HL-60 (cell line): Measurements from ENCODE around the gene TMOD2.

Experiments used
- GABPA ChIP-seq: IDR thresholded peaks from 2 replicates; pipeline ENCODE4 v1.6.1; 2012; ENCODE audit warnings: low read depth
- POLR2AphosphoS5 ChIP-seq: IDR thresholded peaks from 2 replicates; pipeline ENCODE4 v1.6.1; 2012; ENCODE audit warnings: low read depth
- REST ChIP-seq: IDR thresholded peaks from 2 replicates; pipeline ENCODE4 v1.6.1; 2012; ENCODE audit warnings: low read depth; ENCODE audit not compliant: insufficient replicate concordance
- SPI1 ChIP-seq: IDR thresholded peaks from 2 replicates; pipeline ENCODE4 v1.6.1; 2012; ENCODE audit warnings: low read depth, mild to moderate bottlenecking, borderline replicate concordance
- TF ChIP-seq, protein P1 (sequence below): IDR thresholded peaks from one replicate; pipeline ENCODE4 v1.5.1; 2011; ENCODE audit warnings: low read length, control low read depth, inconsistent platforms; ENCODE audit not compliant: insufficient read depth

GRCh38 chr15:51830276-51830806, 78.9 kb downstream of the TMOD2 start:
- TF ChIP-seq REST = no peak
- TF ChIP-seq, protein P1, sequence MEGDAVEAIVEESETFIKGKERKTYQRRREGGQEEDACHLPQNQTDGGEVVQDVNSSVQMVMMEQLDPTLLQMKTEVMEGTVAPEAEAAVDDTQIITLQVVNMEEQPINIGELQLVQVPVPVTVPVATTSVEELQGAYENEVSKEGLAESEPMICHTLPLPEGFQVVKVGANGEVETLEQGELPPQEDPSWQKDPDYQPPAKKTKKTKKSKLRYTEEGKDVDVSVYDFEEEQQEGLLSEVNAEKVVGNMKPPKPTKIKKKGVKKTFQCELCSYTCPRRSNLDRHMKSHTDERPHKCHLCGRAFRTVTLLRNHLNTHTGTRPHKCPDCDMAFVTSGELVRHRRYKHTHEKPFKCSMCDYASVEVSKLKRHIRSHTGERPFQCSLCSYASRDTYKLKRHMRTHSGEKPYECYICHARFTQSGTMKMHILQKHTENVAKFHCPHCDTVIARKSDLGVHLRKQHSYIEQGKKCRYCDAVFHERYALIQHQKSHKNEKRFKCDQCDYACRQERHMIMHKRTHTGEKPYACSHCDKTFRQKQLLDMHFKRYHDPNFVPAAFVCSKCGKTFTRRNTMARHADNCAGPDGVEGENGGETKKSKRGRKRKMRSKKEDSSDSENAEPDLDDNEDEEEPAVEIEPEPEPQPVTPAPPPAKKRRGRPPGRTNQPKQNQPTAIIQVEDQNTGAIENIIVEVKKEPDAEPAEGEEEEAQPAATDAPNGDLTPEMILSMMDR = no peak
- no peak for TF ChIP-seq POLR2AphosphoS5
- no peak for TF ChIP-seq SPI1
- no peak for TF ChIP-seq GABPA
